ENCODE results near the gene KIF16B.

Gene KIF16B

GRCh38 chr20:16617056-16617455 lies 43.8 kb upstream of the KIF16B start:
- TF ChIP-seq, protein P1, sequence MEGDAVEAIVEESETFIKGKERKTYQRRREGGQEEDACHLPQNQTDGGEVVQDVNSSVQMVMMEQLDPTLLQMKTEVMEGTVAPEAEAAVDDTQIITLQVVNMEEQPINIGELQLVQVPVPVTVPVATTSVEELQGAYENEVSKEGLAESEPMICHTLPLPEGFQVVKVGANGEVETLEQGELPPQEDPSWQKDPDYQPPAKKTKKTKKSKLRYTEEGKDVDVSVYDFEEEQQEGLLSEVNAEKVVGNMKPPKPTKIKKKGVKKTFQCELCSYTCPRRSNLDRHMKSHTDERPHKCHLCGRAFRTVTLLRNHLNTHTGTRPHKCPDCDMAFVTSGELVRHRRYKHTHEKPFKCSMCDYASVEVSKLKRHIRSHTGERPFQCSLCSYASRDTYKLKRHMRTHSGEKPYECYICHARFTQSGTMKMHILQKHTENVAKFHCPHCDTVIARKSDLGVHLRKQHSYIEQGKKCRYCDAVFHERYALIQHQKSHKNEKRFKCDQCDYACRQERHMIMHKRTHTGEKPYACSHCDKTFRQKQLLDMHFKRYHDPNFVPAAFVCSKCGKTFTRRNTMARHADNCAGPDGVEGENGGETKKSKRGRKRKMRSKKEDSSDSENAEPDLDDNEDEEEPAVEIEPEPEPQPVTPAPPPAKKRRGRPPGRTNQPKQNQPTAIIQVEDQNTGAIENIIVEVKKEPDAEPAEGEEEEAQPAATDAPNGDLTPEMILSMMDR (IDR thresholded peaks at IDR 0.05): no peak
- Histone ChIP-seq H3K27ac (no peak overlapping the region), H3K4me3 (no peak overlapping the region)
- no peak for DNase-seq (ENCODE audit: low spot score)

- H3K4me3 ChIP-seq: no peak overlapping the region
- H3K27ac ChIP-seq: no peak overlapping the region
Observed at GRCh38 chr20:16616317-16616716, 43.1 kb upstream of the KIF16B start.

GRCh38 chr20:16615199-16615598 lies 42.0 kb upstream of the KIF16B start:
- no peak for DNase-seq (ENCODE audit: low spot score)
- Histone ChIP-seq H3K4me3 (no peak overlapping the region), H3K27ac (no peak overlapping the region)
- TF ChIP-seq, protein P1 (IDR thresholded peaks at IDR 0.05): no peak

More at GRCh38 chr20:16616317-16616716, 43.1 kb upstream of the KIF16B start:
- no peak for DNase-seq (ENCODE audit: low spot score)
- TF ChIP-seq, protein P1 (IDR thresholded peaks at IDR 0.05): no peak

- TF ChIP-seq, protein P1 (IDR thresholded peaks at IDR 0.05): no peak
- no peak overlapping the region for H3K27ac ChIP-seq
- H3K4me3 ChIP-seq: no peak overlapping the region
- no peak for DNase-seq (ENCODE audit: low spot score)
Observed at GRCh38 chr20:16613954-16614353, 40.7 kb upstream of the KIF16B start.

DNA sequence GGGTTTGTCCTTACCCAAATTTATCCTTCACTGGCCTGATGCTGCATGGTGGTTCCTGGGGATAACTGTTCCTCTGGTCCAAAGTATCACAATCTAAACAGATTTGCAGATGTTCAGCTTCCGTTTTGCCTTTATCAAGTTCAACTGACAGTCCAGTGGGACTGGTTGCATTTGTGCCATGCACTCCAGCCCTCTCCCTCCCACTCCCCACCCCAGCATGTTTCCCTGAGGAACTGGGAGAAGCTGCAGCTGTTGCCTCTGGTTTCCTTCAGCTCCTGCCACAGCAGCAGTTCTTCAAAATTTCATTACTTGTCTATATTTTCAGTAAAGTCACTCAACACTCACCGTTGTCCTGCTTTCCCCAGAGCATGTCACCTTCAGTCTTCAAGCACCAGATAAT lies 39.5 kb upstream of the KIF16B start:
- TF ChIP-seq, protein P1 (IDR thresholded peaks at IDR 0.05): no peak
- H3K4me3 ChIP-seq: no peak overlapping the region
- DNase-seq (ENCODE audit: low spot score): no peak
- no peak overlapping the region for H3K27ac ChIP-seq

DNA sequence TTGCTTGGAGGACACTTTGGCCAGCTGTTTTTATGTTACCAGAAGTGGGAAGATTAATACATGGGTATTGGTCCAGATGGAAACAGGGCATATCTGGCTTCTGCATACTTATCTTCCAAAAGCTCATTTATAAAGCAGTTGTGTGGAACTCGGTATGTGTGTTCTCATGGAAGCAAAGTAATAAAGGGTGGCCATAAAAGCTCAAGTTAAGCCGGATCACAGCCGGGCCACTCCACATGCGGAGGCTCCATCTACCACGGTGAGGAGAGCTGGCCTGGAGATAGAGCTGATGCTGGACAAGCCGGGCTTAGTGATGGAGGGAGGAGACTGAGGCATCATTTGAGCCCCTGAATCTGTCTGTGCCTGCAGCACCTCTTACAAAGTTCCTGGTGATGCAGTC lies 38.6 kb upstream of the KIF16B start:
- no peak for DNase-seq (ENCODE audit: low spot score)
- TF ChIP-seq, protein P1 (IDR thresholded peaks at IDR 0.05): no peak
- Histone ChIP-seq H3K4me3 (no peak overlapping the region), H3K27ac (no peak overlapping the region)

GRCh38 chr20:16609066-16609465 lies 35.8 kb upstream of the KIF16B start:
- Histone ChIP-seq H3K4me3 (no peak overlapping the region), H3K27ac (no peak overlapping the region)
- TF ChIP-seq, protein P1 (IDR thresholded peaks at IDR 0.05): no peak
- no peak for DNase-seq (ENCODE audit: low spot score)

Data from coronary artery (tissue), 2 donors.